Measurements from ENCODE around the gene NCKAP5. TPM values are rescaled to one million over a fixed set of nuclear protein-coding genes. Genes with fewer than 3 reads are reported as not detected.
"Not testable (repeated sequence)": the region's sequence is repeated elsewhere in the genome, so short reads cannot be mapped to it uniquely, and the experiment has no call there.

The NCKAP5 gene
- total and polyA plus RNA-seq, 2 donors (not counting 1 experiment from before 2014, with no cell fraction given): not detected

DNA sequence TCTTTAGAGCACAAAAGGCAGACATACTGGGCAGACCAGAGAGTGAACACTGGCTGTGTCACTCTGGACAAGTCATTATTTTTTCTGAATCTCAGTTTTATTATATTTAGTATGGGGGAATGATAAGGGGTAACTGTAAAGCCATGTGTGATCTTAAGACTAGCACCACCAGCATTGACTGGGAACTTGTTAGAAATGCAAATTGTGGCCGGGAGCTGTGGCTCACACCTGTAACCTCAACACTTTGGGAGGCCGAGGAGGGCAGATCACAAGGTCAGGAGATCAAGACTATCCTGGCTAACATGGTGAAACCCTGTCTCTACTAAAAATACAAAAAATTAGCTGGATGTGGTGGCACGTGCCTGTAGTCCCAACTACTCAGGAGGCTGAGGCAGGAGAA is 869.9 kb downstream of the NCKAP5 start:
- CTCF ChIA-PET; DNase-seq; H3K9me3 ChIP-seq (ENCODE audit: control extremely low read depth in 1 of 3, control insufficient read depth in 2 of 3, insufficient read depth in 1 of 3, low read length in 2 of 3); H3K4me1 ChIP-seq (ENCODE audit: control insufficient read depth in 2 of 2, insufficient read depth in 2 of 2, low read length in 2 of 2); ATAC-seq (ENCODE audit: low read depth); intact Hi-C loops (cut with micrococcal nuclease); H3K36me3 ChIP-seq (replicated peaks in 1 of 2; ENCODE audit: control extremely low read depth in 1 of 2, control insufficient read depth in 1 of 2, extremely low read depth in 1 of 2, insufficient read depth in 2 of 2, low read length in 1 of 2); H3K27ac Mint-ChIP-seq; H3K4me3 Mint-ChIP-seq; H3K4me3 ChIP-seq (ENCODE audit: control extremely low read depth in 1 of 5, extremely low read depth in 1 of 5, insufficient read depth in 1 of 5, low read depth in 2 of 5, low read length in 4 of 5); H2AFZ ChIP-seq (ENCODE audit: insufficient read depth, low read depth, low read length, poor library complexity, severe bottlenecking); H3K4me2 ChIP-seq (replicated peaks; ENCODE audit: low read depth, low read length, poor library complexity, severe bottlenecking); H3K9me3 Mint-ChIP-seq (ENCODE audit: insufficient read depth); H4K20me1 ChIP-seq (ENCODE audit: control insufficient read depth, insufficient read depth, low read length, poor library complexity, severe bottlenecking); H3K4me1 Mint-ChIP-seq; H3K27me3 Mint-ChIP-seq; H3K79me2 ChIP-seq (ENCODE audit: control insufficient read depth, insufficient read depth, low read length); H3K9ac ChIP-seq (ENCODE audit: low read length); POLR2A ChIA-PET; H3K27ac ChIP-seq (ENCODE audit: low read length in 2 of 2); H3K27me3 ChIP-seq (replicated peaks in 1 of 4; ENCODE audit: control extremely low read depth in 1 of 4, control insufficient read depth in 3 of 4, insufficient read depth in 4 of 4, low read length in 3 of 4): not testable (repeated sequence)
- WGBS (ENCODE audit: insufficient coverage): no CpG with 5 or more reads among the region's 3 CpGs

GRCh38 chr2:132697556-132698205 is 870.6 kb downstream of the NCKAP5 start:
- ATAC-seq (ENCODE audit: low read depth): no peak
- H3K79me2 ChIP-seq (ENCODE audit: control insufficient read depth, insufficient read depth, low read length): no peaks in the 10 kb centered on the region
- H3K9me3 Mint-ChIP-seq (ENCODE audit: insufficient read depth): no peaks in the 10 kb centered on the region
- no peaks in the 10 kb centered on the region for H3K27me3 Mint-ChIP-seq
- POLR2A ChIA-PET: no interaction called here
- H4K20me1 ChIP-seq (ENCODE audit: control insufficient read depth, insufficient read depth, low read length, poor library complexity, severe bottlenecking): no peaks in the 10 kb centered on the region
- H3K27ac Mint-ChIP-seq: no peak overlapping the region
- no peak overlapping the region for H3K4me3 Mint-ChIP-seq
- H3K4me1 Mint-ChIP-seq: no peaks in the 10 kb centered on the region
- no peaks in the 10 kb centered on the region for H3K36me3 ChIP-seq (replicated peaks in 1 of 2; ENCODE audit: control extremely low read depth in 1 of 2, control insufficient read depth in 1 of 2, extremely low read depth in 1 of 2, insufficient read depth in 2 of 2, low read length in 1 of 2)
- H3K9ac ChIP-seq (ENCODE audit: low read length): no peak overlapping the region
- intact Hi-C loops (cut with micrococcal nuclease): no loop called here
- no peak overlapping the region for H2AFZ ChIP-seq (ENCODE audit: insufficient read depth, low read depth, low read length, poor library complexity, severe bottlenecking)
- DNase-seq: no peak
- no CpG with 5 or more reads among the region's 4 CpGs for WGBS (ENCODE audit: insufficient coverage)
- CTCF ChIA-PET: no interaction called here
- no peak overlapping the region for H3K4me2 ChIP-seq (replicated peaks; ENCODE audit: low read depth, low read length, poor library complexity, severe bottlenecking)
- H3K4me3 ChIP-seq (ENCODE audit: control extremely low read depth in 1 of 5, extremely low read depth in 1 of 5, insufficient read depth in 1 of 5, low read depth in 2 of 5, low read length in 4 of 5): no peak overlapping the region
- no peaks in the 10 kb centered on the region for H3K9me3 ChIP-seq (ENCODE audit: control extremely low read depth in 1 of 3, control insufficient read depth in 2 of 3, insufficient read depth in 1 of 3, low read length in 2 of 3)
- H3K27ac ChIP-seq (ENCODE audit: low read length in 2 of 2): no peak overlapping the region
- H3K27me3 ChIP-seq (replicated peaks in 1 of 4; ENCODE audit: control extremely low read depth in 1 of 4, control insufficient read depth in 3 of 4, insufficient read depth in 4 of 4, low read length in 3 of 4): no peaks in the 10 kb centered on the region
- TF ChIP-seq CTCF (IDR thresholded peaks at IDR 0.05) (no peak), EZH2 (IDR thresholded peaks at IDR 0.05; ENCODE audit: borderline replicate concordance, insufficient read depth, low read depth, low read length, poor library complexity, severe bottlenecking) (no peak)
- H3K4me1 ChIP-seq (ENCODE audit: control insufficient read depth in 2 of 2, insufficient read depth in 2 of 2, low read length in 2 of 2): no peaks in the 10 kb centered on the region
